Nucleus accumbens (tissue), 56 donors: Measurements from ENCODE around the gene PFKP.

Source experiments
- DNase-seq, 56 donors: peaks; one replicate each; lab custom pipeline; 2025; lab: John Stamatoyannopoulos, UW

Gene PFKP

GRCh38 chr10:3068201-3068967 lies 1.0 kb downstream of the PFKP start:
- peak in 38 of 56 donors; percentile 18 to 76 (median 54) for DNase-seq

GRCh38 chr10:3068968-3069737 lies 1.8 kb downstream of the PFKP start:
- DNase-seq = peak in 22 of 56 donors; percentile 12 to 65 (median 48)

GRCh38 chr10:3069876-3070275 lies 2.5 kb downstream of the PFKP start:
- DNase-seq = no peak

- peak in 3 of 56 donors; percentile 6 to 12 (median 7) for DNase-seq
These were observed 4.3 kb downstream of the PFKP start for GRCh38 chr10:3071405-3072198.

GRCh38 chr10:3072641-3073360 lies 5.5 kb downstream of the PFKP start:
- no peak for DNase-seq

GRCh38 chr10:3074145-3074665 lies 6.9 kb downstream of the PFKP start:
- no peak for DNase-seq

- no peak for DNase-seq
These were observed 7.7 kb downstream of the PFKP start for GRCh38 chr10:3074985-3075600.

GRCh38 chr10:3076138-3076537 lies 8.8 kb downstream of the PFKP start:
- DNase-seq = no peak

GRCh38 chr10:3077509-3077908 lies 10.2 kb downstream of the PFKP start:
- DNase-seq = no peak

GRCh38 chr10:3077940-3078630 lies 10.7 kb downstream of the PFKP start:
- DNase-seq = no peak

- DNase-seq = no peak
These were observed 14.1 kb downstream of the PFKP start for GRCh38 chr10:3081383-3081981.

GRCh38 chr10:3082290-3082689 lies 14.9 kb downstream of the PFKP start:
- DNase-seq = no peak

- DNase-seq = no peak
These were observed 18.6 kb downstream of the PFKP start for GRCh38 chr10:3085785-3086567.

GRCh38 chr10:3090388-3090787 lies 23.0 kb downstream of the PFKP start:
- no peak for DNase-seq

- DNase-seq = peak in 27 of 56 donors; percentile 7 to 77 (median 40)
These were observed 23.8 kb downstream of the PFKP start for GRCh38 chr10:3090914-3091787.

GRCh38 chr10:3091921-3092320 lies 24.6 kb downstream of the PFKP start:
- no peak for DNase-seq

GRCh38 chr10:3093996-3094395 lies 26.6 kb downstream of the PFKP start:
- DNase-seq = no peak
